Thoracic aorta (tissue), 2 donors: ENCODE results near the gene TOX2. TPM values are rescaled to one million over a fixed set of nuclear protein-coding genes. Genes with fewer than 3 reads are reported as not detected.

ENCODE experiments used
- ATAC-seq: fragments of 150-250 bp; one replicate; pipeline ENCODE4 v1.8.0; 2017; ENCODE audit warnings: low read depth; ENCODE audit not compliant: insufficient number of reproducible peaks, low FRiP score
- DNase-seq: peaks from one replicate; pipeline ENCODE4 v3.0.0-alpha.2; 2020; ENCODE audit warnings: low spot score
- H3K27ac ChIP-seq, 2 donors: fragments of 200-600 bp; sonication (generic); 1 replicate in 1 of 2; 2 replicates in 1 of 2; pipeline ENCODE4 v1.5.1; 2016; ENCODE audit warnings: mild to moderate bottlenecking in 2 of 2, moderate library complexity in 2 of 2
- H3K27me3 ChIP-seq: fragments of 200-600 bp; sonication (generic); replicated peaks from 2 replicates; pipeline ENCODE4 v1.6.0; 2016; ENCODE audit warnings: mild to moderate bottlenecking; ENCODE audit not compliant: insufficient read depth
- H3K36me3 ChIP-seq: fragments of 200-600 bp; sonication (generic); one replicate; pipeline ENCODE4 v1.5.1; 2016
- H3K4me1 ChIP-seq, 2 donors: fragments of 200-600 bp; sonication (generic); 1 replicate in 1 of 2; 2 replicates in 1 of 2; pipeline versions ENCODE4 v1.5.1 to v1.6.0; 2016; ENCODE audit warnings: low read depth in 2 of 2, mild to moderate bottlenecking in 1 of 2; ENCODE audit not compliant: control insufficient read depth in 1 of 2
- H3K4me3 ChIP-seq: fragments of 200-600 bp; sonication (generic); 2 replicates; pipeline ENCODE4 v1.5.1; 2016; ENCODE audit warnings: mild to moderate bottlenecking
- H3K9me3 ChIP-seq: fragments of 200-600 bp; sonication (generic); 2 replicates; pipeline ENCODE4 v1.5.1; 2016
- CTCF ChIP-seq: fragments of 200-600 bp; sonication (generic); IDR thresholded peaks from one replicate; pipeline ENCODE4 v1.5.1; 2019; ENCODE audit warnings: antibody characterized with exemption
- total RNA-seq, 2 donors: library from RNA; depleted of rRNA; stranded (reverse); fragments of >200 nt; gene quantifications; one replicate each; pipeline versions ENCODE4 v1.1.0 to v1.2.3, GENCODE V29; 2016

The TOX2 gene
- total RNA-seq, 2 donors from 2014 or later: 4.2 to 14.6 TPM

- no peak overlapping the region for H3K4me3 ChIP-seq
- no peak for ATAC-seq
- no peak for TF ChIP-seq CTCF
- no peaks in the 10 kb centered on the region for H3K27me3 ChIP-seq
- no peaks in the 10 kb centered on the region for H3K36me3 ChIP-seq
- no peaks in the 10 kb centered on the region for H3K4me1 ChIP-seq
- no peaks in the 10 kb centered on the region for H3K9me3 ChIP-seq
- DNase-seq: no peak
- H3K27ac ChIP-seq: no peak overlapping the region
These were observed 118.1 kb downstream of the TOX2 start for GRCh38 chr20:44032583-44033331.

GRCh38 chr20:44033344-44033743 is 118.7 kb downstream of the TOX2 start:
- no peak for ATAC-seq
- Histone ChIP-seq H3K27me3 (no peaks in the 10 kb centered on the region), H3K4me1 (no peaks in the 10 kb centered on the region), H3K4me3 (no peak overlapping the region), H3K9me3 (no peaks in the 10 kb centered on the region), H3K36me3 (no peaks in the 10 kb centered on the region), H3K27ac (no peak overlapping the region)
- no peak for DNase-seq
- TF ChIP-seq CTCF: no peak

GRCh38 chr20:44033873-44034272 is 119.2 kb downstream of the TOX2 start:
- Histone ChIP-seq H3K4me1 (no peaks in the 10 kb centered on the region), H3K27me3 (no peaks in the 10 kb centered on the region), H3K36me3 (no peaks in the 10 kb centered on the region), H3K9me3 (no peaks in the 10 kb centered on the region), H3K27ac (no peak overlapping the region), H3K4me3 (no peak overlapping the region)
- ATAC-seq (no peak), DNase-seq (no peak)
- TF ChIP-seq CTCF: no peak

- H3K27ac ChIP-seq: no peak overlapping the region
- DNase-seq (no peak), ATAC-seq (no peak)
- no peaks in the 10 kb centered on the region for H3K27me3 ChIP-seq
- no peaks in the 10 kb centered on the region for H3K4me1 ChIP-seq
- no peak overlapping the region for H3K4me3 ChIP-seq
- no peaks in the 10 kb centered on the region for H3K36me3 ChIP-seq
- no peaks in the 10 kb centered on the region for H3K9me3 ChIP-seq
- TF ChIP-seq CTCF: no peak
These were observed 119.8 kb downstream of the TOX2 start for GRCh38 chr20:44034451-44034850.

GRCh38 chr20:44034965-44035635 is 120.4 kb downstream of the TOX2 start:
- Histone ChIP-seq H3K27me3 (no peaks in the 10 kb centered on the region), H3K9me3 (no peaks in the 10 kb centered on the region), H3K4me1 (no peaks in the 10 kb centered on the region), H3K27ac (no peak overlapping the region), H3K36me3 (no peaks in the 10 kb centered on the region), H3K4me3 (no peak overlapping the region)
- DNase-seq (no peak), ATAC-seq (no peak)
- no peak for TF ChIP-seq CTCF
